Measurements from ENCODE around the gene CREBL2.
"Not testable (repeated sequence)": the region's sequence is repeated elsewhere in the genome, so short reads cannot be mapped to it uniquely, and the experiment has no call there.

CREBL2 gene

DNA sequence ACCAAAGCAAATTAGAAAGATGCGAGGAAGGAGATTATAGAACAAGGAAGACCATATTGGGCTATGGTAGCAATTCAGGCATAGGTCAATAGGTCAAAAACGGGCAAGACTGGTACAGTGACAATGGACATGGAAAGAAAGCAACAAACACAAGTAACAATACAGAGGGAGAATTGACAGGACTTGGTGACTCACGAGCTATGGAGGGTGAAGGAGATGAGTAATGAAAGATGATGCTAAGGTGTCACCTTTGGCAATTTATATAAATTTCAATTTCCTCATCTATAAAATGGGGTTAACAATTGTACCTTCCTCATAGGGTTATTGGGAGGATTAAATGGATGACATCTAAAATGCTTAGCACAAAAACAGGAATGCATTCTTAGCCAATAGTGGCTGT lies 33.9 kb upstream of the CREBL2 start:
- no peak for TF ChIP-seq TCF4 (CRISPR knock-in tag; IDR thresholded peaks at IDR 0.05; ENCODE audit: borderline replicate concordance)
- TF ChIP-seq, protein P1, sequence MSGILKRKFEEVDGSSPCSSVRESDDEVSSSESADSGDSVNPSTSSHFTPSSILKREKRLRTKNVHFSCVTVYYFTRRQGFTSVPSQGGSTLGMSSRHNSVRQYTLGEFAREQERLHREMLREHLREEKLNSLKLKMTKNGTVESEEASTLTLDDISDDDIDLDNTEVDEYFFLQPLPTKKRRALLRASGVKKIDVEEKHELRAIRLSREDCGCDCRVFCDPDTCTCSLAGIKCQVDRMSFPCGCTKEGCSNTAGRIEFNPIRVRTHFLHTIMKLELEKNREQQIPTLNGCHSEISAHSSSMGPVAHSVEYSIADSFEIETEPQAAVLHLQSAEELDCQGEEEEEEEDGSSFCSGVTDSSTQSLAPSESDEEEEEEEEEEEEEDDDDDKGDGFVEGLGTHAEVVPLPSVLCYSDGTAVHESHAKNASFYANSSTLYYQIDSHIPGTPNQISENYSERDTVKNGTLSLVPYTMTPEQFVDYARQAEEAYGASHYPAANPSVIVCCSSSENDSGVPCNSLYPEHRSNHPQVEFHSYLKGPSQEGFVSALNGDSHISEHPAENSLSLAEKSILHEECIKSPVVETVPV (CRISPR knock-in tag; IDR thresholded peaks at IDR 0.05), result no peak
- no peak for TF ChIP-seq ZNF565 (CRISPR knock-in tag; conservative IDR thresholded peaks at IDR 0.05; ENCODE audit: low read depth)
- TF ChIP-seq ZFP30 (CRISPR knock-in tag; IDR thresholded peaks at IDR 0.05), result no peak
- TF ChIP-seq, protein P2, sequence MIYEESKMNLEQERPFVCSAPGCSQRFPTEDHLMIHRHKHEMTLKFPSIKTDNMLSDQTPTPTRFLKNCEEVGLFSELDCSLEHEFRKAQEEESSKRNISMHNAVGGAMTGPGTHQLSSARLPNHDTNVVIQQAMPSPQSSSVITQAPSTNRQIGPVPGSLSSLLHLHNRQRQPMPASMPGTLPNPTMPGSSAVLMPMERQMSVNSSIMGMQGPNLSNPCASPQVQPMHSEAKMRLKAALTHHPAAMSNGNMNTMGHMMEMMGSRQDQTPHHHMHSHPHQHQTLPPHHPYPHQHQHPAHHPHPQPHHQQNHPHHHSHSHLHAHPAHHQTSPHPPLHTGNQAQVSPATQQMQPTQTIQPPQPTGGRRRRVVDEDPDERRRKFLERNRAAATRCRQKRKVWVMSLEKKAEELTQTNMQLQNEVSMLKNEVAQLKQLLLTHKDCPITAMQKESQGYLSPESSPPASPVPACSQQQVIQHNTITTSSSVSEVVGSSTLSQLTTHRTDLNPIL (CRISPR knock-in tag; IDR thresholded peaks at IDR 0.05; ENCODE audit: low read depth), result no peak
- TF ChIP-seq PATZ1 (CRISPR knock-in tag; IDR thresholded peaks at IDR 0.05; ENCODE audit: borderline replicate concordance), result no peak
- no peak for TF ChIP-seq ARNTL (CRISPR knock-in tag; IDR thresholded peaks at IDR 0.05; ENCODE audit: borderline replicate concordance, low read depth)
- TF ChIP-seq BACH2 (CRISPR knock-in tag; IDR thresholded peaks at IDR 0.05; ENCODE audit: borderline replicate concordance), result no peak
- no peak for ATAC-seq

GRCh38 chr12:12580716-12581115 lies 31.0 kb upstream of the CREBL2 start:
- ATAC-seq, result not testable (repeated sequence)

DNA sequence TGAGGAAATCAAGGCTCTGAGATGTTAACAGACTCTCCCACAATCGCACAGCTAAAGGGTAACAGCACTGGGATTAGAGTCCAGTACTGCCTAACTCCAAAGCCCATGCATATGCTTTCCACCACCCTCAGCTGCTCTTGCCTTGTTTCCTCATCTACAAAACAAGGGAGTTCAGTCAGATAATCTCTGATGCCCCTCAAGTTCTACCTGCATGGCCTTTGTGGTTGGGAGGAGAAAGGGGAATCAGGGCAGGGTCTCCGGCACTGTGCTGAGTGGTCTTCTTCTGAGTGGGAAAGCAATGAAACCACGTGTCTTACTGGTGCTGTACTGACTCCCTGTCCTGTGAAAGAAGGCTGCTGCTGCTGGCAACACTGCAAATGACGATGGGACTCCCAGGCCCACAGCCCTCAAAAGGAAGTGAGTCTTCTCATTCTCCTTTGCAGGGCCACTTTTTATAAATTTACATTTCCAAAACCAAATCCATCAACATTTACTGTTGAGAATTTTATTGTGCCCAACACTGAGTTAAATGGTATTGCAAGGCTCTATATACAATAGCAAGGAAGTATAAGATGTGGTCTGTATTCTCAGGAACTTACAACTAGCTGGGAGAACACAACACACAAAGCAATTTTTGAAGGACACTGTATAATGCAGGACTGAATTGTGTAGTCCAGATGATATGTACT lies 29.3 kb upstream of the CREBL2 start:
- TF ChIP-seq, protein P3, sequence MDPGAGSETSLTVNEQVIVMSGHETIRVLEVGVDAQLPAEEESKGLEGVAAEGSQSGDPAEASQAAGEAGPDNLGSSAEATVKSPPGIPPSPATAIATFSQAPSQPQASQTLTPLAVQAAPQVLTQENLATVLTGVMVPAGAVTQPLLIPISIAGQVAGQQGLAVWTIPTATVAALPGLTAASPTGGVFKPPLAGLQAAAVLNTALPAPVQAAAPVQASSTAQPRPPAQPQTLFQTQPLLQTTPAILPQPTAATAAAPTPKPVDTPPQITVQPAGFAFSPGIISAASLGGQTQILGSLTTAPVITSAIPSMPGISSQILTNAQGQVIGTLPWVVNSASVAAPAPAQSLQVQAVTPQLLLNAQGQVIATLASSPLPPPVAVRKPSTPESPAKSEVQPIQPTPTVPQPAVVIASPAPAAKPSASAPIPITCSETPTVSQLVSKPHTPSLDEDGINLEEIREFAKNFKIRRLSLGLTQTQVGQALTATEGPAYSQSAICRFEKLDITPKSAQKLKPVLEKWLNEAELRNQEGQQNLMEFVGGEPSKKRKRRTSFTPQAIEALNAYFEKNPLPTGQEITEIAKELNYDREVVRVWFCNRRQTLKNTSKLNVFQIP (CRISPR knock-in tag; IDR thresholded peaks at IDR 0.05; ENCODE audit: borderline replicate concordance, low read depth), result no peak
- TF ChIP-seq, protein P2 (CRISPR knock-in tag; IDR thresholded peaks at IDR 0.05; ENCODE audit: low read depth), result no peak
- TF ChIP-seq OSR1 (CRISPR knock-in tag; IDR thresholded peaks at IDR 0.05) (no peak), ZFP3 (CRISPR knock-in tag; IDR thresholded peaks at IDR 0.05) (no peak), ZC3H10 (CRISPR knock-in tag; IDR thresholded peaks at IDR 0.05) (no peak), TOX (CRISPR knock-in tag; IDR thresholded peaks at IDR 0.05; ENCODE audit: borderline replicate concordance) (no peak), ISL1 (CRISPR knock-in tag; IDR thresholded peaks at IDR 0.05) (no peak), CSDC2 (CRISPR knock-in tag; IDR thresholded peaks at IDR 0.05) (no peak)
- TF ChIP-seq, protein P1 (CRISPR knock-in tag; IDR thresholded peaks at IDR 0.05), result no peak
- TF ChIP-seq, protein P4, sequence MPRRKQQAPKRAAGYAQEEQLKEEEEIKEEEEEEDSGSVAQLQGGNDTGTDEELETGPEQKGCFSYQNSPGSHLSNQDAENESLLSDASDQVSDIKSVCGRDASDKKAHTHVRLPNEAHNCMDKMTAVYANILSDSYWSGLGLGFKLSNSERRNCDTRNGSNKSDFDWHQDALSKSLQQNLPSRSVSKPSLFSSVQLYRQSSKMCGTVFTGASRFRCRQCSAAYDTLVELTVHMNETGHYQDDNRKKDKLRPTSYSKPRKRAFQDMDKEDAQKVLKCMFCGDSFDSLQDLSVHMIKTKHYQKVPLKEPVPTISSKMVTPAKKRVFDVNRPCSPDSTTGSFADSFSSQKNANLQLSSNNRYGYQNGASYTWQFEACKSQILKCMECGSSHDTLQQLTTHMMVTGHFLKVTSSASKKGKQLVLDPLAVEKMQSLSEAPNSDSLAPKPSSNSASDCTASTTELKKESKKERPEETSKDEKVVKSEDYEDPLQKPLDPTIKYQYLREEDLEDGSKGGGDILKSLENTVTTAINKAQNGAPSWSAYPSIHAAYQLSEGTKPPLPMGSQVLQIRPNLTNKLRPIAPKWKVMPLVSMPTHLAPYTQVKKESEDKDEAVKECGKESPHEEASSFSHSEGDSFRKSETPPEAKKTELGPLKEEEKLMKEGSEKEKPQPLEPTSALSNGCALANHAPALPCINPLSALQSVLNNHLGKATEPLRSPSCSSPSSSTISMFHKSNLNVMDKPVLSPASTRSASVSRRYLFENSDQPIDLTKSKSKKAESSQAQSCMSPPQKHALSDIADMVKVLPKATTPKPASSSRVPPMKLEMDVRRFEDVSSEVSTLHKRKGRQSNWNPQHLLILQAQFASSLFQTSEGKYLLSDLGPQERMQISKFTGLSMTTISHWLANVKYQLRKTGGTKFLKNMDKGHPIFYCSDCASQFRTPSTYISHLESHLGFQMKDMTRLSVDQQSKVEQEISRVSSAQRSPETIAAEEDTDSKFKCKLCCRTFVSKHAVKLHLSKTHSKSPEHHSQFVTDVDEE (CRISPR knock-in tag; IDR thresholded peaks at IDR 0.05), result no peak
- no peak for ATAC-seq

Measured in SK-N-SH treated with all-trans-retinoic acid at 6 μM for 48 hours (cell line).